Measurements from ENCODE around the gene STK32C. TPM values are rescaled to one million over a fixed set of nuclear protein-coding genes. Genes with fewer than 3 reads are reported as not detected.

Gene STK32C
- total and polyA plus RNA-seq, 4 donors: 5.1 to 22.0 (median 16.3) TPM

DNA sequence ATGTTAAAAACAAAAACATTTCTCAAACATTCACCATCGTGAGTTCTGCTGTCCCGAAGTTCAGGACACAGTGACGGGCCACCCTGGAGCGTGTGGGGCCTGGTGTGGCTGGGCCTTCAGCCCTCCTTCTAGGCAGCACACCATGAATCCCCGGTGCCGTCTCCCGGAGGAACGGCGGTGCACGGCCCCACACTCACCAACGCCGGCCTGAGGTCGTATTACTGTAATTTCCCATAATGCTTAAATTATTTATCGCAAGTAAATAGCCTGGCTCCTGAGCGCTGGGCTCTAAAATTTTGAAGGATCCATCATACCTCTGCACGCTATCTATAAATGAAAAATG lies 1.4 kb downstream of the STK32C start:
- Histone ChIP-seq H3K9me3 (ENCODE audit: control insufficient read depth in 4 of 4, insufficient read depth in 3 of 4, low read length in 3 of 4) (no peaks in the 10 kb centered on the region), H3K9ac (ENCODE audit: insufficient read depth in 1 of 2, low read length in 2 of 2) (no peak overlapping the region), H3K4me3 (no peak overlapping the region), H3K27ac (ENCODE audit: low read depth in 1 of 2, low read length in 1 of 2) (no peak overlapping the region), H3K36me3 (ENCODE audit: control insufficient read depth in 4 of 4, insufficient read depth in 4 of 4, low read length in 4 of 4) (no peaks in the 10 kb centered on the region), H3K4me1 (ENCODE audit: control insufficient read depth in 5 of 5, insufficient read depth in 5 of 5, low read length in 5 of 5) (peaks cover 0 to 14% (median 8%) of the 10 kb centered on the region in 5 donors), H3K27me3 (ENCODE audit: control insufficient read depth in 3 of 3, insufficient read depth in 3 of 3, low read length in 2 of 3) (peaks cover 0 to 15% (median 11%) of the 10 kb centered on the region in 3 donors)
- ATAC-seq (ENCODE audit: insufficient read depth, low FRiP score) (no peak), DNase-seq (no peak)
- TF ChIP-seq, protein P1, sequence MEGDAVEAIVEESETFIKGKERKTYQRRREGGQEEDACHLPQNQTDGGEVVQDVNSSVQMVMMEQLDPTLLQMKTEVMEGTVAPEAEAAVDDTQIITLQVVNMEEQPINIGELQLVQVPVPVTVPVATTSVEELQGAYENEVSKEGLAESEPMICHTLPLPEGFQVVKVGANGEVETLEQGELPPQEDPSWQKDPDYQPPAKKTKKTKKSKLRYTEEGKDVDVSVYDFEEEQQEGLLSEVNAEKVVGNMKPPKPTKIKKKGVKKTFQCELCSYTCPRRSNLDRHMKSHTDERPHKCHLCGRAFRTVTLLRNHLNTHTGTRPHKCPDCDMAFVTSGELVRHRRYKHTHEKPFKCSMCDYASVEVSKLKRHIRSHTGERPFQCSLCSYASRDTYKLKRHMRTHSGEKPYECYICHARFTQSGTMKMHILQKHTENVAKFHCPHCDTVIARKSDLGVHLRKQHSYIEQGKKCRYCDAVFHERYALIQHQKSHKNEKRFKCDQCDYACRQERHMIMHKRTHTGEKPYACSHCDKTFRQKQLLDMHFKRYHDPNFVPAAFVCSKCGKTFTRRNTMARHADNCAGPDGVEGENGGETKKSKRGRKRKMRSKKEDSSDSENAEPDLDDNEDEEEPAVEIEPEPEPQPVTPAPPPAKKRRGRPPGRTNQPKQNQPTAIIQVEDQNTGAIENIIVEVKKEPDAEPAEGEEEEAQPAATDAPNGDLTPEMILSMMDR (IDR thresholded peaks at IDR 0.05; ENCODE audit: control extremely low read depth, extremely low read depth): no peak
- WGBS, 2 donors: 97 to 98% methylated on average over 16 of the region's 16 CpGs

DNA sequence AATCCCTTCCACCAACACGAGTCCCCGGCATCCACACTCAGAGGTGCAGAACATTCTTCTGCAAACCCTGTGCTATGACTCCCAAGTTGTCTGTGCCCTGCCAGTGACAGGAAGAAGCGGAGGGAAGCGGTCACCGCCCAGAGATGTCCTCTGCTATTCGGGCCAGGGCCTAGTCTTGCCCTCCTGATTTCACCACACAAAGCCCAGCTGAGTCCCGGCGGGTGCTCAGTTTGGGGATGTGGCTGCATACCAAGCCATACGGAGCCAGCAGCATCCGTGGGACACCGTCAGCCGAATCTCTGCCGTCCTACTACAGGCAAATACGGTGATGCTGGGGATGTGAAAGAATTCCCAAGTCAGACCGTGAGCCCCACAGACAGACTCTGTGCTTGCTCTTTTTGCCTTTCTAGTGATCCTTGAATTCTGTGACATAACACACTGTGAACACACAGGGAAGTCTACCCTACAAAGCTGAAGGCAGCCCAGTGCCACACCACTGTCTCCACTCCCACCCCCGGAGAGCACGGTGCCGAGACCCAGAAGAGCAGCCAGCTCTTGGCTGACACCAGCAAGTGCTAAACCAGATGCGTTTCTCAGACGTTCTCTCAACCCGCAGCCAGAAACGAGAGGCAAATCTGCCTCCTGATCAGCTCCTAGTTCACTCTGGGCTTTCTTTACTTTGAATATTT lies 2.0 kb downstream of the STK32C start:
- WGBS, 2 donors: 94 to 95% methylated on average over 22 of the region's 22 CpGs
- Histone ChIP-seq H3K4me1 (ENCODE audit: control insufficient read depth in 5 of 5, insufficient read depth in 5 of 5, low read length in 5 of 5) (peaks cover 0 to 14% (median 6%) of the 10 kb centered on the region in 5 donors), H3K27ac (ENCODE audit: low read depth in 1 of 2, low read length in 1 of 2) (no peak overlapping the region), H3K9ac (ENCODE audit: insufficient read depth in 1 of 2, low read length in 2 of 2) (no peak overlapping the region), H3K9me3 (ENCODE audit: control insufficient read depth in 4 of 4, insufficient read depth in 3 of 4, low read length in 3 of 4) (no peaks in the 10 kb centered on the region), H3K4me3 (no peak overlapping the region), H3K27me3 (ENCODE audit: control insufficient read depth in 3 of 3, insufficient read depth in 3 of 3, low read length in 2 of 3) (peaks cover 0 to 15% (median 11%) of the 10 kb centered on the region in 3 donors), H3K36me3 (ENCODE audit: control insufficient read depth in 4 of 4, insufficient read depth in 4 of 4, low read length in 4 of 4) (no peaks in the 10 kb centered on the region)
- DNase-seq: no peak
- ATAC-seq (ENCODE audit: insufficient read depth, low FRiP score): no peak
- TF ChIP-seq, protein P1 (IDR thresholded peaks at IDR 0.05; ENCODE audit: control extremely low read depth, extremely low read depth): no peak

- Histone ChIP-seq H3K27me3 (ENCODE audit: control insufficient read depth in 3 of 3, insufficient read depth in 3 of 3, low read length in 2 of 3) (peaks cover 0 to 15% (median 11%) of the 10 kb centered on the region in 3 donors), H3K4me1 (ENCODE audit: control insufficient read depth in 5 of 5, insufficient read depth in 5 of 5, low read length in 5 of 5) (peaks cover 0 to 14% (median 6%) of the 10 kb centered on the region in 5 donors), H3K9me3 (ENCODE audit: control insufficient read depth in 4 of 4, insufficient read depth in 3 of 4, low read length in 3 of 4) (no peaks in the 10 kb centered on the region), H3K27ac (ENCODE audit: low read depth in 1 of 2, low read length in 1 of 2) (no peak overlapping the region), H3K36me3 (ENCODE audit: control insufficient read depth in 4 of 4, insufficient read depth in 4 of 4, low read length in 4 of 4) (no peaks in the 10 kb centered on the region), H3K4me3 (no peak overlapping the region), H3K9ac (ENCODE audit: insufficient read depth in 1 of 2, low read length in 2 of 2) (no peak overlapping the region)
- WGBS, 2 donors: 92 to 96% methylated on average over 21 of the region's 21 CpGs
- DNase-seq (no peak), ATAC-seq (ENCODE audit: insufficient read depth, low FRiP score) (no peak)
- TF ChIP-seq, protein P1 (IDR thresholded peaks at IDR 0.05; ENCODE audit: control extremely low read depth, extremely low read depth): no peak
Measured at GRCh38 chr10:132304756-132305509, 2.8 kb downstream of the STK32C start.
